Ishikawa (cell line): Measurements from ENCODE around the gene PTPN7.

ENCODE experiments used
- CEBPB ChIP-seq: IDR thresholded peaks from 2 replicates; pipeline ENCODE4 v1.6.1; 2012
- CREB1 ChIP-seq: IDR thresholded peaks from 2 replicates; pipeline ENCODE4 v1.6.1; 2012; ENCODE audit warnings: low read depth
- EGR1 ChIP-seq: IDR thresholded peaks from 2 replicates; pipeline ENCODE4 v1.6.1; 2012
- EP300 ChIP-seq: IDR thresholded peaks from 2 replicates; pipeline ENCODE4 v1.6.1; 2012; ENCODE audit warnings: borderline replicate concordance
- FOXM1 ChIP-seq: IDR thresholded peaks from 2 replicates; pipeline ENCODE4 v1.6.1; 2012; ENCODE audit warnings: low read depth, borderline replicate concordance
- NFIC ChIP-seq: IDR thresholded peaks from 2 replicates; pipeline ENCODE4 v1.6.1; 2012
- RAD21 ChIP-seq: IDR thresholded peaks from 2 replicates; pipeline ENCODE4 v1.6.1; 2012; ENCODE audit warnings: low read depth
- TAF1 ChIP-seq: IDR thresholded peaks from 2 replicates; pipeline ENCODE4 v1.6.1; 2012; ENCODE audit warnings: low read depth, mild to moderate bottlenecking
- TCF12 ChIP-seq: IDR thresholded peaks from 2 replicates; pipeline ENCODE4 v1.6.1; 2012; ENCODE audit warnings: low read depth
- TEAD4 ChIP-seq: IDR thresholded peaks from 2 replicates; pipeline ENCODE4 v1.6.1; 2012
- USF1 ChIP-seq: IDR thresholded peaks from 2 replicates; pipeline ENCODE4 v1.6.1; 2012
- YY1 ChIP-seq: IDR thresholded peaks from 2 replicates; pipeline ENCODE4 v1.6.1; 2012; ENCODE audit warnings: low read depth
- ZBTB7A ChIP-seq: IDR thresholded peaks from 2 replicates; pipeline ENCODE4 v1.6.1; 2012; ENCODE audit warnings: low read depth
- TF ChIP-seq, protein P1 (sequence below): IDR thresholded peaks from 2 replicates; pipeline ENCODE4 v1.6.1; 2012; ENCODE audit warnings: low read depth, mild to moderate bottlenecking
- TF ChIP-seq, protein P2 (sequence below): IDR thresholded peaks from 2 replicates; pipeline ENCODE4 v1.6.1; 2012

The PTPN7 gene

DNA sequence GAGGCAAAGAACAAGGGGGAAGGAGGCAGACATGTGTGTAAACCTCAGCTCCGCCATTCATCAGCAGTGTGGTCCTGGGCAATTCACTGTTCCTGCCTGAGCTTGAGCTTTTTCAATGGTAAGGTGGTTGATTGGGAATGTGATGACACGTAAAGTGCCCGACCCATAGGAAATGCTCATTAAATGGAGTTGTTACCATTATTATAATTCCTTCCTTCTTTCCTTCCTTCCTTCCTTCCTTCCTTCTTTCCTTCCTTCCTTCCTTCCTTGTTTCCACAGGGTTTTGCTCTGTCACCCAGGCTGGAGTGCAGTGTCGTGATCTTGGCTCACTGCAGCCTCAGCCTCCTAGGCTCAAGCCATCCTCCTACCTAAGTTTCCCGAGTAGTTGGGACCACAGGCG is 33.3 kb downstream of the PTPN7 start:
- TF ChIP-seq RAD21, result no peak
- TF ChIP-seq, protein P1, sequence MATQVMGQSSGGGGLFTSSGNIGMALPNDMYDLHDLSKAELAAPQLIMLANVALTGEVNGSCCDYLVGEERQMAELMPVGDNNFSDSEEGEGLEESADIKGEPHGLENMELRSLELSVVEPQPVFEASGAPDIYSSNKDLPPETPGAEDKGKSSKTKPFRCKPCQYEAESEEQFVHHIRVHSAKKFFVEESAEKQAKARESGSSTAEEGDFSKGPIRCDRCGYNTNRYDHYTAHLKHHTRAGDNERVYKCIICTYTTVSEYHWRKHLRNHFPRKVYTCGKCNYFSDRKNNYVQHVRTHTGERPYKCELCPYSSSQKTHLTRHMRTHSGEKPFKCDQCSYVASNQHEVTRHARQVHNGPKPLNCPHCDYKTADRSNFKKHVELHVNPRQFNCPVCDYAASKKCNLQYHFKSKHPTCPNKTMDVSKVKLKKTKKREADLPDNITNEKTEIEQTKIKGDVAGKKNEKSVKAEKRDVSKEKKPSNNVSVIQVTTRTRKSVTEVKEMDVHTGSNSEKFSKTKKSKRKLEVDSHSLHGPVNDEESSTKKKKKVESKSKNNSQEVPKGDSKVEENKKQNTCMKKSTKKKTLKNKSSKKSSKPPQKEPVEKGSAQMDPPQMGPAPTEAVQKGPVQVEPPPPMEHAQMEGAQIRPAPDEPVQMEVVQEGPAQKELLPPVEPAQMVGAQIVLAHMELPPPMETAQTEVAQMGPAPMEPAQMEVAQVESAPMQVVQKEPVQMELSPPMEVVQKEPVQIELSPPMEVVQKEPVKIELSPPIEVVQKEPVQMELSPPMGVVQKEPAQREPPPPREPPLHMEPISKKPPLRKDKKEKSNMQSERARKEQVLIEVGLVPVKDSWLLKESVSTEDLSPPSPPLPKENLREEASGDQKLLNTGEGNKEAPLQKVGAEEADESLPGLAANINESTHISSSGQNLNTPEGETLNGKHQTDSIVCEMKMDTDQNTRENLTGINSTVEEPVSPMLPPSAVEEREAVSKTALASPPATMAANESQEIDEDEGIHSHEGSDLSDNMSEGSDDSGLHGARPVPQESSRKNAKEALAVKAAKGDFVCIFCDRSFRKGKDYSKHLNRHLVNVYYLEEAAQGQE, result no peak
- TF ChIP-seq USF1, result no peak
- no peak for TF ChIP-seq TCF12
- no peak for TF ChIP-seq CREB1
- no peak for TF ChIP-seq TEAD4
- TF ChIP-seq YY1, result no peak
- no peak for TF ChIP-seq FOXM1
- TF ChIP-seq ZBTB7A, result no peak
- TF ChIP-seq NFIC, result no peak
- no peak for TF ChIP-seq EGR1
- TF ChIP-seq CEBPB, result no peak

DNA sequence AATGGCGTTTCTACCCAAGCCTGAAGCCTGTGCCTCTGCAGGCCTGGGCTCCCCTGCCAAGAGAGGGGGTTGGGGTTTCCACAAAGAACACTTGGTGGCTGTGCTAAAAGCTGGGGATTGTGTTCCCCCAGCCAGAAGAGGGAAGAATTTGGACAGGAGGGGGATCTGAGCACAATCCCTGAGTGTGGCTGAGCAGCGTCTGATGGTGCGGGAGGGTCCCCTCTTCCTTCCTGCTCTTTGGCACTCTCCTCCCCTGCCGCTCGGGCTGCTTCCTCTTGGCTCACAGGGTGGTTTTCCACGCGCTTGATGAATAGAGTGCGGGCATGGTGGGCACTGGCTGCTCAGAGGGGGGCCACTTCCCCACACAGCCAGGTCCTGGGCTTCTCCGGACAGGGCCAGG is 34.0 kb downstream of the PTPN7 start:
- TF ChIP-seq TCF12 (no peak), ZBTB7A (no peak), NFIC (no peak), TEAD4 (no peak), USF1 (no peak), CEBPB (no peak), FOXM1 (no peak), EP300 (no peak)

DNA sequence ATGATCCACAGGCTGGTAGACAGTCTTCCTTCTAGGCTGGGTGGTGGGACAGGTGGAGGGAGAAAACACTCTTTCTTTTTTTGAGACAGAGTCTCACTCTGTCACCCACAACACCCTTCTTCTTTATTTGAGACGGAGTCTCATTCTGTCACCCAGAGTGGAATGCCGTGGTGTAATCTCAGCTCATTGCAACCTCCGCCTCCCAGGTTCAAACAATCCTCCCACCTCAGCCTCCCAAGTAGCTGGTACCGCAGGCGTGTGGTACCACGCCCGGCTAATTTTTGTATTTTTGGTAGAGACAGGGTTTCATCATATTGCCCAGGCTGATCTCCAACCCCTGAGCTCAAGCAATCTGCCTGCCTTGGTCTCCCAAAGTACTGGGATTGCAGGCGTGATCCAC is 34.8 kb downstream of the PTPN7 start:
- no peak for TF ChIP-seq CREB1
- no peak for TF ChIP-seq EGR1
- no peak for TF ChIP-seq ZBTB7A
- TF ChIP-seq, protein P1, result no peak
- TF ChIP-seq EP300, result no peak
- TF ChIP-seq NFIC, result no peak
- no peak for TF ChIP-seq TEAD4
- TF ChIP-seq USF1, result no peak
- no peak for TF ChIP-seq RAD21
- TF ChIP-seq TAF1, result no peak
- TF ChIP-seq FOXM1, result no peak
- no peak for TF ChIP-seq YY1

- TF ChIP-seq, protein P1, result no peak
- TF ChIP-seq EGR1 (no peak), CREB1 (no peak), ZBTB7A (no peak), TCF12 (no peak), TEAD4 (no peak), TAF1 (no peak), USF1 (no peak), NFIC (no peak), YY1 (no peak)
- TF ChIP-seq, protein P2, sequence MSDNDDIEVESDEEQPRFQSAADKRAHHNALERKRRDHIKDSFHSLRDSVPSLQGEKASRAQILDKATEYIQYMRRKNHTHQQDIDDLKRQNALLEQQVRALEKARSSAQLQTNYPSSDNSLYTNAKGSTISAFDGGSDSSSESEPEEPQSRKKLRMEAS, result no peak
Observed at GRCh38 chr1:202124142-202124541, 36.3 kb downstream of the PTPN7 start.
